B cell (primary cell): ENCODE results near the gene MCTP1. TPM values are rescaled to one million over a fixed set of nuclear protein-coding genes. Genes with fewer than 3 reads are reported as not detected.

Source experiments
- ATAC-seq: fragments of 200-7000 bp; cut with Tn5 transposase; one replicate; pipeline ENCODE4 v1.10.0; 2021; ENCODE audit warnings: low read depth, mild to moderate bottlenecking, moderate number of reproducible peaks, moderate library complexity
- CTCF ChIA-PET: fragments of 350-600 bp; sonication (Branson Sonifier 250); formaldehyde crosslinking; loops from one replicate; lab custom pipeline; 2021; ENCODE audit warnings: antibody characterized with exemption, inconsistent platforms; lab: Charles Lee
- POLR2A ChIA-PET: fragments of 350-600 bp; sonication (Branson Sonifier 250); formaldehyde crosslinking; loops from one replicate; lab custom pipeline; 2021; ENCODE audit warnings: antibody characterized with exemption; lab: Charles Lee
- DNase-seq: peaks from one replicate; pipeline ENCODE4 v3.0.0; 2013
- H2AFZ ChIP-seq: 2 replicates; pipeline ENCODE4 v1.6.1; 2012; ENCODE audit warnings: mild to moderate bottlenecking, low read depth, low read length; ENCODE audit not compliant: insufficient read depth, poor library complexity, severe bottlenecking
- H3K27ac ChIP-seq, 2 donors: 1 replicate in 1 of 2; 2 replicates in 1 of 2; pipeline ENCODE4 v1.5.1; 2012 to 2013; ENCODE audit warnings: low read length in 2 of 2, mild to moderate bottlenecking in 2 of 2, moderate library complexity in 1 of 2
- H3K27me3 ChIP-seq, 4 experiments: fragments of 200-600 bp in 1 of 4; sonication (generic) in 1 of 4; replicated peaks in 1 of 4; 1 replicate in 2 of 4; 2 replicates in 2 of 4; pipeline versions ENCODE4 v1.6.1 to v1.7.0; 2013 to 2016; ENCODE audit warnings: low read length in 3 of 4, mild to moderate bottlenecking in 2 of 4, mixed read lengths in 1 of 4, moderate library complexity in 1 of 4; ENCODE audit not compliant: insufficient read depth in 4 of 4, control insufficient read depth in 3 of 4; ENCODE audit errors: control extremely low read depth in 1 of 4
- H3K36me3 ChIP-seq, 2 experiments: replicated peaks in 1 of 2; 1 replicate in 1 of 2; 2 replicates in 1 of 2; pipeline versions ENCODE4 v1.6.1 to v1.7.1; 2013; ENCODE audit warnings: low read length in 1 of 2; ENCODE audit not compliant: insufficient read depth in 2 of 2, control insufficient read depth in 1 of 2; ENCODE audit errors: control extremely low read depth in 1 of 2, extremely low read depth in 1 of 2
- H3K4me1 ChIP-seq, 2 donors: fragments of 200-600 bp in 1 of 2; sonication (generic) in 1 of 2; 1 replicate in 1 of 2; 2 replicates in 1 of 2; pipeline versions ENCODE4 v1.5.1 to v1.6.1; 2013 to 2017; ENCODE audit warnings: low read length in 2 of 2; ENCODE audit not compliant: control insufficient read depth in 2 of 2, insufficient read depth in 2 of 2
- H3K4me2 ChIP-seq: replicated peaks from 2 replicates; pipeline ENCODE3; 2012; ENCODE audit warnings: mild to moderate bottlenecking, low read depth, low read length; ENCODE audit not compliant: poor library complexity, severe bottlenecking
- H3K4me3 ChIP-seq, 5 experiments: fragments of 200-600 bp in 1 of 5; sonication (generic) in 1 of 5; 1 replicate in 3 of 5; 2 replicates in 2 of 5; pipeline versions ENCODE4 v1.5.1 to v1.7.0; 2011 to 2016; ENCODE audit warnings: low read length in 4 of 5, mild to moderate bottlenecking in 4 of 5, low read depth in 2 of 5, control low read depth in 1 of 5, moderate library complexity in 1 of 5; ENCODE audit not compliant: insufficient read depth in 1 of 5; ENCODE audit errors: control extremely low read depth in 1 of 5, extremely low read depth in 1 of 5
- H3K79me2 ChIP-seq: fragments of 200-600 bp; sonication (generic); one replicate; pipeline ENCODE4 v1.6.0; 2016; ENCODE audit warnings: low read length; ENCODE audit not compliant: control insufficient read depth, insufficient read depth
- H3K9ac ChIP-seq: fragments of 200-600 bp; sonication (generic); 2 replicates; pipeline ENCODE4 v1.6.1; 2017; ENCODE audit warnings: mild to moderate bottlenecking, low read length, moderate library complexity
- H3K9me3 ChIP-seq, 3 donors: one replicate each; pipeline versions ENCODE4 v1.6.1 to v1.7.1; 2013; ENCODE audit warnings: low read length in 2 of 3; ENCODE audit not compliant: control insufficient read depth in 2 of 3, insufficient read depth in 1 of 3; ENCODE audit errors: control extremely low read depth in 1 of 3
- H4K20me1 ChIP-seq: 2 replicates; pipeline ENCODE4 v1.6.0; 2012; ENCODE audit warnings: mild to moderate bottlenecking, low read length; ENCODE audit not compliant: insufficient read depth, control insufficient read depth, poor library complexity, severe bottlenecking
- H3K27ac Mint-ChIP-seq: one replicate; pipeline ENCODE4 v1.8.0; 2021; ENCODE audit warnings: mixed read lengths
- H3K27me3 Mint-ChIP-seq: one replicate; pipeline ENCODE4 v1.8.0; 2021; ENCODE audit warnings: mixed read lengths
- H3K4me1 Mint-ChIP-seq: one replicate; pipeline ENCODE4 v1.8.0; 2021; ENCODE audit warnings: mixed read lengths
- H3K4me3 Mint-ChIP-seq: one replicate; pipeline ENCODE4 v1.8.0; 2021; ENCODE audit warnings: mixed read lengths
- H3K9me3 Mint-ChIP-seq: one replicate; pipeline ENCODE4 v1.8.0; 2022; ENCODE audit warnings: mixed read lengths; ENCODE audit not compliant: insufficient read depth
- CTCF ChIP-seq: fragments of 200-600 bp; IDR thresholded peaks from one replicate; pipeline ENCODE4 v1.8.0; 2022; ENCODE audit warnings: antibody characterized with exemption, mild to moderate bottlenecking
- EZH2 ChIP-seq: IDR thresholded peaks from 2 replicates; pipeline ENCODE4 v1.6.1; 2012; ENCODE audit warnings: borderline replicate concordance, low read depth, mild to moderate bottlenecking, moderate library complexity, low read length; ENCODE audit not compliant: insufficient read depth, poor library complexity, severe bottlenecking
- WGBS: methylation state at CpG from one replicate; pipeline ENCODE4 v1.1.5; 2013; ENCODE audit warnings: missing lambda C conversion rate; ENCODE audit not compliant: insufficient coverage; 5-methylcytosine and 5-hydroxymethylcytosine counted together
- intact Hi-C: fragments of 100-400 bp; cut with micrococcal nuclease; formaldehyde crosslinking; loops from one replicate; pipeline ENCODE4 v1.10.0; 2022
- polyA plus RNA-seq: library from polyadenylated mRNA; depleted of rRNA; stranded (reverse); fragments of >200 nt; gene quantifications from 2 replicates; pipeline ENCODE4 v1.2.3, GENCODE V29; 2012
- total RNA-seq, 2 donors: library from RNA; stranded (reverse); fragments of 120-200 nt in 1 of 2; gene quantifications; 1 replicate in 1 of 2; 2 replicates in 1 of 2; pipeline versions ENCODE4 v1.2.3 to v1.2.4, GENCODE V29; 2013 to 2022

MCTP1 gene
- total and polyA plus RNA-seq, 2 donors (not counting 1 experiment from before 2014, with no cell fraction given): 0.42 to 2.5 TPM

- Histone ChIP-seq H3K27ac (no peak overlapping the region), H3K36me3 (no peaks in the 10 kb centered on the region), H3K9me3 (no peaks in the 10 kb centered on the region), H2AFZ (no peak overlapping the region), H3K4me3 (peak overlapping the region in 3 of 5 experiments; percentile 2 to 91 (median 12)), H3K79me2 (no peaks in the 10 kb centered on the region), H3K4me1 (peaks cover 0 to 10% of the 10 kb centered on the region in 2 donors), H3K9ac (peak overlapping the region; percentile 60), H3K4me2 (peak overlapping the region; percentile 59), H4K20me1 (no peaks in the 10 kb centered on the region), H3K27me3 (no peaks in the 10 kb centered on the region)
- ATAC-seq (no peak), DNase-seq (no peak)
- intact Hi-C loops: no loop called here
- Mint-ChIP-seq H3K4me1 (peaks cover 6% of the 10 kb centered on the region), H3K4me3 (peak overlapping the region; percentile 58), H3K27me3 (peaks cover 9% of the 10 kb centered on the region), H3K9me3 (no peaks in the 10 kb centered on the region), H3K27ac (no peak overlapping the region)
- TF ChIP-seq EZH2: no peak
- no peak for TF ChIP-seq CTCF
- ChIA-PET CTCF (no interaction called here), POLR2A (no interaction called here)
- WGBS: no CpG with 5 or more reads among the region's 3 CpGs
Observed at GRCh38 chr5:95081982-95082381, 202.9 kb downstream of the MCTP1 start.

GRCh38 chr5:95081500-95081960 is 203.4 kb downstream of the MCTP1 start:
- H3K9ac ChIP-seq: peak overlapping the region; percentile 60

More at GRCh38 chr5:95081500-95081960, 203.4 kb downstream of the MCTP1 start:
- Histone ChIP-seq H3K27me3 (no peaks in the 10 kb centered on the region), H3K4me1 (peaks cover 0 to 10% of the 10 kb centered on the region in 2 donors), H3K27ac (no peak overlapping the region), H3K4me3 (peak overlapping the region in 4 of 5 experiments; percentile 2 to 91 (median 26)), H3K79me2 (no peaks in the 10 kb centered on the region), H3K4me2 (peak overlapping the region; percentile 59), H4K20me1 (no peaks in the 10 kb centered on the region), H3K36me3 (no peaks in the 10 kb centered on the region), H2AFZ (peak overlapping the region; percentile 56), H3K9me3 (no peaks in the 10 kb centered on the region)
- TF ChIP-seq EZH2 (no peak), CTCF (no peak)
- ATAC-seq (peak; percentile 17), DNase-seq (peak; percentile 9)
- 0% methylated on average over 4 of the region's 5 CpGs for WGBS
- no peak overlapping the region for H3K27ac Mint-ChIP-seq
- peak overlapping the region; percentile 58 for H3K4me3 Mint-ChIP-seq
- H3K9me3 Mint-ChIP-seq: no peaks in the 10 kb centered on the region
- POLR2A ChIA-PET: no interaction called here
- peaks cover 6% of the 10 kb centered on the region for H3K4me1 Mint-ChIP-seq
- CTCF ChIA-PET: no interaction called here
- intact Hi-C loops: no loop called here
- H3K27me3 Mint-ChIP-seq: peaks cover 9% of the 10 kb centered on the region
